Endometrium (tissue), 2 donors: Measurements from ENCODE around the gene RACK1.
"Not testable (repeated sequence)": the region's sequence is repeated elsewhere in the genome, so short reads cannot be mapped to it uniquely, and the experiment has no call there.

ENCODE experiments used
- FAIRE-seq: peaks from 2 replicates; lab custom pipeline; 2012; peaks lifted over from hg19 to GRCh38; lab: Jason Lieb, UNC
- donor health status: control.
- donor health status: control.

RACK1 gene

DNA sequence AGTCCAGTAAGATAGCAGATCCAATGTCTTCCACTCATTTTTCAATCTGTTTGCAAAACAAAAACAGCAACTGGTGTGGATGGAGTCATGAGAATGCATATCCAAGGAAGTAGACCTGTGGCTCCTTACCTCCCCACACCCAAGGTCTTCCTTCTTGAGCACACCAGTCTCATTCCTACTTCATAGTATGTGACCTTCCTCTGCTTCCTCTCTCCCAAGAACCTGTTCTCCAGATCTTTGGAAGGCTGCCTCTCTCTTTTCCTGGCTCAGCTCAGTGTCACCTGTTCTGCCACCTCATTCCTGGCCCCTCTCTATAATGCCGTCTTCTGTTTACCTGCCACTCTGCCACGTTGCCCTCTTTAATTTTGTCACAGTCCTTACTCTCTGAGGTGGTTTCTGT lies 30.8 kb downstream of the RACK1 start:
- FAIRE-seq = no peak

DNA sequence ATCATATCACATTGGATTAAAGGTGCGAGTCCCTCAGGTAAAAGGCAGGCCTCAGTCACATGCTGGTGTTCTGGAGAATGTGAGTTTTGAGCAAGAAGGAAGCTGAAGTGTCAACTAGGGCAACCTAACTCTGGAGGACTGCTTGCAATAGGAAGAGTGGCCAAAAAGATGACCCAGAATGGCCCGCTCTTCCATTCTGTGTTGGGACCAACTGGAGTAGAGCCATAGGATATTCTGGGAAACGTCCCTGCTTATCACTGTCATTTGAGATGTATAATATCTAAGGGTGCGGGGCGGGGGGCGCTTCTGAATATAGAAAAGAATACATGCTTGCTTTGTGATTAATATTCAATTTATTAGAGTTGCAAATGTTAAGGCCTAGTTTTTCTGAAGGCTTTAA lies 31.6 kb downstream of the RACK1 start:
- FAIRE-seq = no peak

DNA sequence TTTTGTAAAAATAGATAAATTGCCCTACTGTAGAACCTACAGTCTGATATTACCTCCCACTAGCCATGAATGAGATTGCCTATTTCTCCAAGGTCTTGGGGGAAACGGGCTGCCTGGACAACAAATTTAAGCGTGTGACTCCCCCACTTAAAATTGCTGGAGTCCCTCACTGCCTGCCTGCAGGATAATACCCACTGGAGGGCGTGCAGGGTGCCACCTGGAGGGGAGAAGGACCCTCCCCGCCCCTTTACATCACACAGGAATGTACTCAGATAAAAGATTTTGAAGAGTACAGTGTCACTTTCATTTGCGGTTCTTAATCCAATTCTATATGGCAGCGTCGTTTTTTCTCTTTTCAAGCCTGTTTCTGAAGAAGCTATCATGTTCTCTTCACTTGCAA lies 32.5 kb downstream of the RACK1 start:
- no peak for FAIRE-seq

DNA sequence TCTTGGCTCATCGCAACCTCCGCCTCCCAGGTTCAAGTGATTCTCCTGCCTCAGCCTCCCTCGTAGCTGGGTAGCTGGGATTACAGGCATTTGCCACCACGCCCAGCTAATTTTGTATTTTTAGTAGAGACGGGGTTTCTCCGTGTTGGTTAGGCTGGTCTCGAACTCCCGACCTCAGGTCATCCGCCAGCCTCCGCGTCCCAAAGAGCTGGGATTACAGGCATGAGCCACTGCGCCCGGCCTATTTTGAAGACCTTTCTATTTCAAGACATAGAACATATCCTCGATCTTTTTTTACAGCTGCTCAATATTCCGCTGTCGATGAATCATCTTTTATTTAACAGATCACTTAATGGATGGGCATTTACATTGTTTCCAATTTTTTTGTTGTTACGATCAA lies 33.0 kb downstream of the RACK1 start:
- not testable (repeated sequence) for FAIRE-seq

DNA sequence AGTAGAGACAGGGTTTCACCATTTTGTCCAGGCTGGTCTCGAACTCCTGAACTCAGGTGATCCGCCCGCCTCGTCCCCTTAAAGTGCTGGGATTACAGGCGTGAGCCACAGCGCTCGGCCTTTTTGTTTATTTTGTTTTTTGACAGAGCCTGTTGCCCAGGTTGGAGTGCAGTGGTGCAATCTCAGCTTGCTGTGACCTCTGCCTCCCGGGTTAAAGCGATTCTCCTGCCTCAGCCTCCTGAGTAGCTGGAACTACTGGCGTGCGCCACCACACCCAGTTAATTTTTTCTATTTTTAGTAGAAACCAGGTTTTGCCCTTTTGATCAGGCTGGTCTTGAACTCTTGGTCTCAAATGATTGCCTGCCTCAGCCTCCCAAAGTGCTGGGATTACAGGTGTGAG lies 33.6 kb downstream of the RACK1 start:
- FAIRE-seq = not testable (repeated sequence)

DNA sequence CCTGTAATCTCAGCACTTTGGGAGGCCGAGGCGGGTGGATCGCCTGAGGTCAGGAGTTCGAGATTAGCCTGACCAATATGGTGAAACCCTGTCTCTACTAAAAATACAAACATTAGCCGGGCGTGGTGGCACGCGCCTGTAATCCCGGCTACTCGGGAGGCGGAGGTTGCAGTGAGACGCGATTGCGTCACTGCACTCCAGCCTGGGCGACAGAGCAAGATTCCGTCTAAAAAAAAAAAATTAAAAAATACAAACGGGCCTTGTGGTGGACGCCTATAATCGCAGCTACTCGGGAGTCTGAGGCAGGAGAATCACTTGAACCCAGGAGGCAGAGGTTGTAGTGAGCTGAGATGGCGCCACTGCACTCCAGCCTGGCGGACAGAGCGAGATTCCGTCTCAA lies 34.7 kb downstream of the RACK1 start:
- FAIRE-seq = not testable (repeated sequence)

DNA sequence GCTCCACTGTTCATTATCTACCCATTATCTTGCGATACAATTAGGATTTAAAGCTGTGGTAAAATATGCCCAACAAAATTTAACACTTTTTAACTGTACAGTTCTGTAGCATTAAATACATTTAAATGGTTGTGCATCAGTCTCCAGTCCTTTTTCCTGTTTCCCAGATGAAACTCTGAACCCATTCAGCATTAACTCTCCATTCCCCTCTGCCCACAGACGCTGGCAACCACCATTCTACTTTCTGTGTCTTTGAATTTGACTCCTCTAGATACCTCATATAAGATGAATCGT lies 35.8 kb downstream of the RACK1 start:
- FAIRE-seq = no peak

DNA sequence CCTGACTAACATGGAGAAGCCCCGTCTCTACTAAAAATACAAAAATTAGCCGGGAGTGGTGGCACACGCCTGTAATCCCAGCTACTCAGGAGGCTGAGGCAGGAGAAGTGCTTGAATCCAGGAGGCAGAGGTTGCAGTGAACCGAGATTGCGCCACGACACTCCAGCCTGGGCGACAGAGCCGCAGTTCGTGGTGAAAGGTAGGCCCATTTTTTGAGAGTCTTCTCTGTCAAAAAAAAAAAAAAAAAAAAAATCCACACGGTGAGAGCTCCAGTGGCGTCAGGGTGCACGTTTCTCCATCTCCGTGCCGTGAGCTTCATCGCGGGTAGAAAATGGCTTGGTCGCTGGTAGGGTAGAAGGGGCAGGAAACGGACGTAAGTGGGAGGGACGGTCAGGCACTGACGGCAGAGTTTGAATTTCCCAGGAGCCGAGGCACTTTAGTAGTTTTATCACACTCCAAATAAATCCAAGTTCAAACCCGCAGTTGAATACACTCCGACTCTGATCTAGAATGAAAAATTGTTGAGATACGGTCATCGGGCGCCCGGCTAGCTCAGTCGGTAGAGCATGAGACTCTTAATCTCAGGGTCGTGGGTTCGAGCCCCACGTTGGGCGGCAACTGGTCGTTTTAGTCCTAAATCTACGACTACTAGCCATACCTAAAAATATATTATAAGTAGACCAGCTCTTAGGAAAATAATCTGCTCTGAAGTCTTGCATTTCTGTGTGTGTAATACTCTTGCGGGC lies 36.3 kb downstream of the RACK1 start:
- no peak for FAIRE-seq

DNA sequence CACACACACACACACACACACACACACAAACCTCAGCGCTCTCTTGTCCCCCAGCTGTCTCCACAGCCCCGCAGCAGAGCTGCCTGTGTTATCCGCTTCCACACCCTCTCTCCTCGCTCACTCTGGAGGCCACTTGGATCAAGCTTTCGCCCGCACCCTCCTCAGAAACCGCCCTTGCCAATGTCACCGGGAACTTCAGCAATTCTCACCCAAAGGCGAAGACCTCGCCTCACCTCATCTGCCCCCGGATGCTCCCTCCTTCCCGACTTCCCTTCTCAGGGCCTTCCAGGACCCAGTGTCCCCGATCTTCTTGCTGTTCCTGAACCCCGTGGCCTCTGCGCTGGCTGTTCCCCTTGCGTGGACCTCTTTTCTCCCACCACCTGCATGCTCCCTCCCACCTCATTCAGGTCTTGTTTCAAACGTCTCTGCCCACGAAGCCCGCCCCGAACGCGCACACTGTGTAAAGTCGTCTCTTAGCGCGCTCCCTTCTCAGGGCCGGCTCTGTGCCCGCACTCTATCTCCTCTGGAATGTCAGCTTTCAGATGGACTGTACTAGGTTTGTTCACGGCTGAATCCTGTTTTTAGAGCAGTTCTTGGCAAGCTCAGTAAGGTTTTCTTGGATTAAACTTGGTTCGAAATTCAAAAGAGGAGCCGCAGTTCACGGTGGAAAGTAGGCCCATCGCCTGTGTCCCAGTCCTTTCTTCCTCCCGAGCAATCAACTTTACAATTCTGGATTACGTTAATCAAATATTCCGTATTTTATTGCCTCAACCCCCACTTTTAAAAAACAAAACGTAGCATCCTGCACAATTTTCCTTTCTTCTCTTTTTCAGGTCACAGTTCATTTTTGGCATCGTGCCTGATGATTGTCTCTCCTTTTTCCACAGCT lies 37.7 kb downstream of the RACK1 start:
- no peak for FAIRE-seq

DNA sequence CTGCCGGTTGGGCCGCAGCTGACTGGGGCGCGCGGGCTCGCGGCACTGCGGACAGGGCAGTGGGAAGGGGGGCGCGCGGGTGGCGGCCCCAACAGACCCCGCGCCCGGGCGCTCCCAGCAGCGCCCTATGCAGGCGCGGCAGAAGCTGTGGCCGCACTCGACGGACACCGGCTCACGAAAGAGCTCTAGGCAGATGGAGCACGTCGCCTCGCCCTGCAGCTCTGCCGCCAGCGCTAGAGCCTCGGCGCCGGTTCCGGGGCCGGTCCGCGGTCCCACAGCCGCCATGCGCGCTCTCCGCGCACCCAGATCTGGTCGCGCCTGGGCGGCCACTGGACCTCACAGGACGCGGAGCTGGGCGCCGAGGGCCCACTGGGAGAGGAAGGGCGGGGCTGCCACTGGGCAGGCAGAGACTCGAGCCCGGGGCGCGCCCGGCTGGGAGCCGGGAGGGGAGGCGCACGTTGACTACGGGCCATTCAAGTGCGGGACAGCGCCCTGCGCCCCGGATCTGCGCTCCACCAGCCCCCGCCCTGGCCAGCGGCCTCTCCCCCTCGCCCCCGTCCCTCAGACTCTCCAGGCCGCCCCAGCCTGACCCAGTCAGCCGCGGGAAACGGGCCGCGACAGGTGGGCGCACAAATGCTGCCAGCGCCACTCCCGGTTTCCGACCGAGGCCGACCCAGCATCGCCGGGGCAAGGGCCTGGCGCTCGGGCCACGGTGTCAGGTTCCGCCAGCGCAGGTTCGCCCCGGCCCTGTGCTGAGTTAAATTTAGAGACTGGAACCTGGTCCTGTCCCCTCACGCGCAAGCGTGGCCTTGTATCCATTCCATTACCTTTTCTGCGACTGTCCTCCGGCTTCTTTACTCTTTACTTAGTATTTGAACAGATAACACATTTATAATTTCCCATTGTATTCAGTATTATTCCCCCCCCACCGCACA lies 38.6 kb downstream of the RACK1 start, which contains the start of gene TRIM7:
Gene TRIM7, minus strand, starts transcription at position 371 of the 935 bp plus-strand sequence. Its CDS starts 86 bp downstream, at position 285.
- no peak for FAIRE-seq

DNA sequence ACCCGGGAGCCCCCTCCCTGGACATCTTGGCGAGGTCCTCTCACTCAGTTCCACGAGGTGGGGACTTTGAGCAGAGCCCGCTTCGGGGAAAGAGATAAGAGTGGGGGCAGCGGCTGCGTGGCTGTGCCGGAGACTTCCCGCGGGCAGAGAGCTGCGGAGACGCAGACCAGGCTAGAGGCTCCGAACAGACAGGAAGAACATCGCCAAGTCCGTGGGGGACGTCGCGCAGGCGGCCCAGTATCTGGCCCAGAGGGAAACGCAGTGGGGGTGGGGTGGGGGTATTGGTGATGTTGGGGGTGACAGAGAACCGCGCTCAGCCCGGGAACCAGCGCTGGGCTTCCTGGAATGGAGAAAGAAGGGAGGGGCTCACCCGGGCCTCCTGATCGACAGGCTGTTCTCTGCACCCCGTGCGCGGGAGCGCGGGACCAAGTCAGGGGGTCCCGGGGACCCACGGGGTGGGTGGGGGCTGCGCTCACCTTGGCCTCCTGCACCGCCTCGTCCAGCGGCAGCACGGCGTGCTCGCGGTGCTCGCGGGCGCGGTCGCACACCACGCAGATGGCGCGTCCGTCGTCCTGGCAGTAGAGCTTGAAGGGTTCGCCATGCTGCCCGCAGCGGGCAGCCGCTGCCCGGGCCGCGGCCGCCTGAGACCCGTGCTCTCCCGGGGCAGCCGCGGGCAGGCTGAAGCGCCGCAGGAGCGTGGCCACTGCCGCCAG lies 39.4 kb downstream of the RACK1 start:
- FAIRE-seq = no peak

DNA sequence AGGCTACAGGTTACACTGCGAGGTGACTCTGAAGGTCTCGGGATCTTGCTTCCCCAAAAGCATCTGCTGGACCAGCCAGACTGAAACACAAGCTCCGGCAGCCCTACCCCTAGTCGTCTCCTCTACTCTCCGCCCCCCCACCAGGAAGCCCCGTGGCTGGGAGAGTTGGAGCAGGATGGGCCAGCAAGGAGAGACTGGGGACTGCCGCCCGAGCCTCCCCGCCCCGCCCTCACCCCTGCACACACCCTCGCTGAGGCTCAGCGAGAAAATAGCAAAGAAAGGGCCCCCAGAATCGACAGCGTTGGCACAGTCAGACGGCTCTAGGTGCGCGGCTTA lies 40.0 kb downstream of the RACK1 start:
- FAIRE-seq = no peak

DNA sequence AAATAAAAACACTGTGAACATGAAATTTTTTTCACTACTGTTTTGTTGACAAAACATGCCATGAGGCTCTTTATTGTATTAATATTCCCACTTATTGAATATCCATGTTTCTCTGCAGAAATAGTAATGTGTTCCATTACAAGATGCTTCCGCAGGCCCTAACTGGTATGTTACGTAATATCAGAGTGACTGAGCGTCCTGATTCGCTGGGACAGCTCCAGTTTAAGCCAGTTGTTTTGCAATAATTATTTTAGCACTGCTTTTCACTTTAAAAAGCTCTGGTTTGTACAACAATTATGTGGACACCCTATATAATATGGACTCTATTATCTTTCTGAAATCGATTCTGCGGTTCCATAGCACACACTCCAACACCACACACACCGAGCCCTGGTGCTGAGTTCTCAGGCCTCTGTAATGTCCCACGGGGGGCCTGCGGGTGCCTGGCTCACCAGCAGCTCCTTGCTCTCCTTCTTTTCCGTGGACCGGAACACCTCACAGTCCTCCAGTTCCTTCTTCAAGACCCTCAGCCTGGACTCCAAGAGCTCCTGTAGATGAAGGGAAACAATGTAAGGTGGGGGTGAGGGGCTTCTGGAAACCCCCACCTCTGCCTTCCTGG lies 40.5 kb downstream of the RACK1 start:
- FAIRE-seq = no peak

DNA sequence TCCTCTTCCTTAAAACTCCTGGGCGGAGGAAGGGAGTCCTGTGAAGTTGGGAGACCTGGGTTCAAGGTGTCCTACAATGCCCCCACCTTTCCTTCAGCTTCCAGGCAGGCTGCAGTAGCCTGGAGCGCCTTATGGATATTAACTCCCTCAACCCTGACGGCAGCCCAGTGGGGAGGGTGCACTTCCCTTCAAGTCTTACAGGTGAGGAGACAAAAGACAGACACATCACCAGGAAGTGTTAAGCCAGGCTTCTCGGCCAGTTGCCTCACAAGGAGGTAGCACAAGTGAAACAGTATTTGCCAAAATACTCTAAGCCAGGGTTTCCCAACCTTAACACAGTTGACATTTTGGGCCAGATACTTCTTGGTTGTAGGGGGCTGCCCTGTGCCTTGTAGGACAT lies 42.9 kb downstream of the RACK1 start:
- no peak for FAIRE-seq

DNA sequence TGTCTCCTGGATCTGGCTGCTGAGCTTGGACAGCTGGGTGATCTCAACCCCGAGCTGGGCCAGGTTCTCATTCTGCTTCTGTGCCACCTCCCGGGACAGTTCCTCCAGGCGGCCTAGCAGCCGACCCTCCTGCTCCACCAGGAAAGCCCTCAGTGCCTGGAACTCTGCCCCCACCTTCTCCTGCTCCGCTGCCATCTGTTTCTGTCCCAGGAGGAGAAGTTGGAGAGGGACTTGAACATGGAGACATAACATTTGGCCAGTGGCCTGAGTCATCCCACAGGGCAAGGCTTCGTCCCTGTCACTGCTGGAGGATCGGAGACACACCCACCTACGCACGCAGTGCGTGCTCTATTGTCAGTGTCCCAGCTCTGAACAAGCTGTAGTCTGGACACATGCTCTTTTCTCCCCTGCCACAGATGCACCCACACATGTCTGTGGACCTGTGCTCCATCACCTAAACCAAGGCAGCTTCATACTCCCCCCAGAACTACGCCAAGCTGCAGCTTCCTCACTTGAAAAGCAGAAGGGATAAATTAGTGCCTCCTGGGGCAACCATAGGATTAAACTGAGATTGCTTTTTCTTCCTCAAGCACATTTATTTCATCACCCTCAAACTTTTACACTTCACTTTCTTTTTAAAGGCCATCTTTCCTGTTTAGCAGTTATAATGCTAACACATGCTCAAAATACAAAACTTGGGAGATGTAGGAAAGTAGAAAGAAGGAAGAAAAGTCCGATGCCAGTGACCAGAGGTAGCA lies 43.6 kb downstream of the RACK1 start:
- FAIRE-seq = no peak

DNA sequence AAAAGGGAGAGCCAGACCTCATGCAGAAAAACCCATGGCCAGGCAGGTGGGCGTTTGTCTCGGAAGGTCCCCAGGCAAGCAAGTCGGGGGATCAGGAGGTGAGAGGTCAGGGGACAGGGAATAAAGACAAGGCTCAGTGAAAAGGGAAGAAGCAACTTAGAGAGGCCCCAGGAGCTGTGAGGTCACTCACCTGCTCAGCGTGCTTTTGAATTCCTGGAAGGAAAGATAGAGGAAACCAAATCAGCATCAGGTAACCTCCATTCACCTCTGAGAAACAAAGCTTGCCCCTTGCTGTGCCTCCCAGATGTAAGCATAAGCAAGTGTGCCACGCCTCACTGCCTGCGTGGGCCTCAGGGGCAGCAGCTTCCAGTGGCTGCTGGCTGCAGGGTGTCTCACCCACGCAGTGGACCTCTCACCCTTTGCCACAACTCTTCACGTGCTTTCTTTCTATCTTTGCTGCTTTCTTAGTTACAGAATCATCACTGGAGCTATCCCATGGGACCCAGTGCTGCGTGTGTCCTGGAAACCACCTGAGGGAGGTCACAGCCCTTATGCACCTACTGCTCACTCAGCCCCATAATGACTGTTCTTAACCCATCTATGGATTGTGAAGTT lies 44.7 kb downstream of the RACK1 start:
- FAIRE-seq = no peak

DNA sequence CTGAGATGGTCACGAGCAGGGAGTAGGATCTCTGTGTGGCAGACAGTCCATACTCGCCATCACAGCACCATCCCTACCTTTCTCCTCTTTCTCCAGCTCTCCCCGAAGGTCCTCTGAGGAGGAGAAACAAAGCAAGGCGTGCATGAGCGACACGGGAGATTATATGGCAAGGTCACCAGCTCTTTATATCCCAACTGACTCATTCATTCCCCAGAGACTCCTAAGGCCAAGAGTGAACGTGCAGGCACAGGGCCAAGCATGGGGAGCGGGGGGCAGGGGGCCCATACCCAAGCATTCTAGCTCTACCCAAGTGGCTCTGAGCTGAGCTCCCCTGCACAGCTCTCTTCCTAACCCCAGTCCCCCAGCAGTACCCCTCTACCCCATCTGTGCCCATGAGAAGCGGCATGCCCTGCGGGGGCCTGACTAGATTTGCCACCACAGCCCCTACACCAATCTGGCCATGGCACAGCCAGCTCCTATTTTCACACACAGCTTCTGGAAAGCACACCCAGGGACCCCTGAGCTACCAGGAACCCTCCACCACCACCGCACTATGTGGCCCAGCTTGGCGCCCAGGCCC lies 45.5 kb downstream of the RACK1 start:
- FAIRE-seq = no peak

DNA sequence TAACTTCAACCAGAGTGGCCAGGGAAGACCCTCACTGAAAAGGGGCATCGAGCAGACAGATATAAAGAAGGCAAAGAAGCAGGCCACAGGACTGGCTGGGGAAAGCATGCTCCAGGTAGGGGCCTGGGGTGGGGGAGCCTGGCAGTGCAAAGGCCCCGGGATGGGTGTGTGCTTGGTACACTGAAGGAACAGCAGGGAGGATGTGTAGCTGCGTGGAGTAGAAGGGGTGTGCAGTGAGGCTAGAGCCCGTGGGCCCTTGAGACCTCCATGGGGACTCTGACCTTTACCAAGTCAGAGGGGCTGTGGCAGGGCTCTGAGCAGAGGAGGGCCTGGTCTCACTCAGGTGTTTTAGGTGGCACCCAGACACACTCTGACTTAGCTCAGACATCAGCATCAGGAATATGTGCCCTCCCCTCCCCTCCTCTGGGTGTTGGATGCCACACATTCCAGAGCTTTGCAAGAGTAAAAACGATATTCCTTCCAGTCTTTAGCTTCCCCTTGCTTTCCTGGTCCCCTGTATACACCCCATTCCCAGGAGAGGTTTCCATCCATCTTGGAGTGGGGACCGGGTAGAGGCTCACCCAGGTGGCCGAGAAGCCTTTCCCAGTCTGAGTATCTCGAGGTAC lies 46.3 kb downstream of the RACK1 start:
- FAIRE-seq = no peak

DNA sequence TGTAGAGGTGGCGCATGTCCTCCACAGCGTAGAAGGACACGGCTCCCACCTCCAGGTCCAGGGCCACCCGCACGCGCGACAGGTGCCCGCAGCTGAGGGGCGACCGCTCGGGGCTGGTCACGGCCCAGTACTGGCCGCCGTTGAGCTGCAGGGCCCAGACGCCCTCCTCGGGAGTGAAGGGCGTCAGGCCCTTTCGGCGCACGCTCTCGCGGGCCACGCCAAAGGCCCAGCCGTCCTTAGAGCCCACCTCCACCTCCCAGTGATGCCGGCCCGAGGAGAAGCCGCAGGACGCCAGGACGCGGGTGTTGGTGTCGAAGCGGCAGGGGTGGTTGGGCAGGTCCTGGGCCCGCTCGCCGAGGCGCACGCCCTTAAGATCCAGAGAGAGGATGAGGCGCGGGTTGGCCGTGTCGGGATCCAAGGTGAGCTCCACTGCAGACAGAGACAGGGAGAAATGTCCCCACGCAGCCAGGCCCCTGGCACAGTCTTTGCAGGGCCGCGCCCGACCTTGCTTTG lies 48.4 kb downstream of the RACK1 start:
- FAIRE-seq = no peak
